OCI-LY3 (cell line): ENCODE measurements around the gene CASQ2.

Experiments
- EZH2phosphoT487 ChIP-seq: fragments of 200-600 bp; shearing (Covaris generic); IDR thresholded peaks from 2 replicates; pipeline ENCODE4 v1.6.1; 2018; ENCODE audit warnings: antibody characterized with exemption, mixed run types, low read depth
- TF ChIP-seq, protein P1 (sequence below): fragments of 200-600, 300-600 bp; sonication (generic); IDR thresholded peaks from 2 replicates; pipeline ENCODE4 v1.5.1; 2014; ENCODE audit warnings: antibody characterized with exemption, low read length, low read depth

DNA sequence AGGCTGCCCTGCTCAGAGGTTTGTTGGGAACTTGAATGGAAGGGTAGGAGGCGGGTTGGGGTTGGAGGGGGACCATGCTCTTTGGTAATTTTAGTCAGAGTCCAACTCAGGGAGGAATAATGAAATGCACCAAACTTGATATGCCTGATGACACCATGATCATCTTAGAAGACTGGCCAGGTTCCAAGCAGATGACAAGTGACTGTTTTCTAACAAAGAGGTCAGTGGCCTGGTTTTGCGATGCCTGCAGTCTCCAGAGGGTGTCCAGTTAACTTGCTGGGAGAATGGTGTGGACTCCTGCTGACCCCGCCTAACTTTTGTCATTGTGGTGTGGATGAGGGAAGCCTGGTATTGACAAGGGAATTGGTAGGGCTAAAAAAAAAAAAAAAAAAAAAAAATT is 114.4 kb downstream of the CASQ2 start:
- TF ChIP-seq, protein P1, sequence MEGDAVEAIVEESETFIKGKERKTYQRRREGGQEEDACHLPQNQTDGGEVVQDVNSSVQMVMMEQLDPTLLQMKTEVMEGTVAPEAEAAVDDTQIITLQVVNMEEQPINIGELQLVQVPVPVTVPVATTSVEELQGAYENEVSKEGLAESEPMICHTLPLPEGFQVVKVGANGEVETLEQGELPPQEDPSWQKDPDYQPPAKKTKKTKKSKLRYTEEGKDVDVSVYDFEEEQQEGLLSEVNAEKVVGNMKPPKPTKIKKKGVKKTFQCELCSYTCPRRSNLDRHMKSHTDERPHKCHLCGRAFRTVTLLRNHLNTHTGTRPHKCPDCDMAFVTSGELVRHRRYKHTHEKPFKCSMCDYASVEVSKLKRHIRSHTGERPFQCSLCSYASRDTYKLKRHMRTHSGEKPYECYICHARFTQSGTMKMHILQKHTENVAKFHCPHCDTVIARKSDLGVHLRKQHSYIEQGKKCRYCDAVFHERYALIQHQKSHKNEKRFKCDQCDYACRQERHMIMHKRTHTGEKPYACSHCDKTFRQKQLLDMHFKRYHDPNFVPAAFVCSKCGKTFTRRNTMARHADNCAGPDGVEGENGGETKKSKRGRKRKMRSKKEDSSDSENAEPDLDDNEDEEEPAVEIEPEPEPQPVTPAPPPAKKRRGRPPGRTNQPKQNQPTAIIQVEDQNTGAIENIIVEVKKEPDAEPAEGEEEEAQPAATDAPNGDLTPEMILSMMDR, result no peak
- TF ChIP-seq EZH2phosphoT487, result no peak
